IPS-15b (cell line): ENCODE results near the gene SPATA31A6.
"Not testable (repeated sequence)": the region's sequence is repeated elsewhere in the genome, so short reads cannot be mapped to it uniquely, and the experiment has no call there.

Source experiments
- H3K27me3 ChIP-seq: one replicate; pipeline ENCODE4 v1.6.1; 2013; ENCODE audit warnings: low read length; ENCODE audit not compliant: control insufficient read depth, insufficient read depth
- H3K36me3 ChIP-seq: one replicate; pipeline ENCODE4 v1.6.1; 2013; ENCODE audit warnings: low read length; ENCODE audit not compliant: control insufficient read depth, insufficient read depth
- H3K4me1 ChIP-seq: one replicate; pipeline ENCODE4 v1.6.1; 2013; ENCODE audit warnings: mild to moderate bottlenecking, low read length; ENCODE audit not compliant: control insufficient read depth, insufficient read depth
- H3K4me3 ChIP-seq: one replicate; pipeline ENCODE4 v1.5.1; 2013; ENCODE audit warnings: low read depth, low read length
- H3K9ac ChIP-seq: one replicate; pipeline ENCODE4 v1.6.1; 2013; ENCODE audit warnings: low read depth, mild to moderate bottlenecking, low read length
- H3K9me3 ChIP-seq: one replicate; pipeline ENCODE4 v1.6.1; 2013; ENCODE audit warnings: mild to moderate bottlenecking, low read length; ENCODE audit not compliant: control insufficient read depth, insufficient read depth

SPATA31A6 gene

DNA sequence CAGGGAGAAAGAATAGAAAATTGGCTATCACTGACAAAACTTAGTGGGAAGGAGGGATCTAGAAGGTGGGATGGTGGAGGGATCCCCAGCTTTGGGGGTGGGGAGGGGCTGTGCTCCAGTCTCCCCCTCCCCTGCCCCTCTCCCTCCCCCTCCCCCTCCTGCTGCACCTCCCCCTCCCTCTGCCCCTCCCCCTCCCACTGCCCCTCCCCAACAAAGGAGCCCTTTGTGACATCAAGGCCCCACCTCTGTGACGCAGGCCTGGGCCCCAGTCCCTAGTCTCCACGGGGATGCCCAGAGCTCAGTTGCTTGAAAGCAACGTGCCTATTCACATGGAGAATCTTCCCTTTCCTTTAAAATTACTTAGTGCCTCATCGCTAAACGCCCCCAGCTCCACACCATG is at the start of gene SPATA31A6:
Gene SPATA31A6 (plus strand): TSS at position 301 of the 400 bp plus-strand sequence. CDS start 29 bp downstream, at position 330.
- not testable (repeated sequence) for H3K36me3 ChIP-seq

DNA sequence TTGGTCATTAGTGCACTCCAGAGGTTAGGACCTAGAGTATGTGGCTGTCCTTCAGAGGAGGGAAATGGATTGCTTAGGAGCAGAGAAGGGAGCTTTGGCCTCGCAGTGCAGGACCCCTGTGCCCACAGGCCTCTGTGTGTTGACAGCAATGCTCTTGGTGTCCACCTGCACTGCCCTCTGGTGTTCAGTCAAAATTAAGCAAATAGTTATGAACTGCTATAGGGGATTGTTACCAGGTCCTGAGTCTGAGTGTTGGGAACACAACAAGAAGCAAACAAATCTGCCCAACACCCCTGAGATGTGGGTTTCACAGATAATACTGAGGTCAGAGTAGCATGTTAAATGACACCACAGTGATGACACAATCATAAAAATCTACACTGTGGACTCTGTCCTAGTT is 23.2 kb upstream of the SPATA31A6 start:
- H3K9ac ChIP-seq, H3K9me3 ChIP-seq, H3K27me3 ChIP-seq, H3K36me3 ChIP-seq, H3K4me1 ChIP-seq, H3K4me3 ChIP-seq: not testable (repeated sequence)

More for the DNA sequence above, at the start of gene SPATA31A6:
- H3K9ac ChIP-seq, H3K4me1 ChIP-seq, H3K9me3 ChIP-seq, H3K27me3 ChIP-seq, H3K4me3 ChIP-seq: not testable (repeated sequence)

GRCh38 chr9:42219861-42220260 is 36.4 kb downstream of the SPATA31A6 start:
- H3K4me1 ChIP-seq, H3K9ac ChIP-seq, H3K9me3 ChIP-seq, H3K27me3 ChIP-seq, H3K4me3 ChIP-seq, H3K36me3 ChIP-seq: not testable (repeated sequence)

- H3K36me3 ChIP-seq, H3K27me3 ChIP-seq, H3K9ac ChIP-seq, H3K4me1 ChIP-seq, H3K4me3 ChIP-seq, H3K9me3 ChIP-seq: not testable (repeated sequence)
Observed at GRCh38 chr9:42223230-42223629, 39.8 kb downstream of the SPATA31A6 start.

- H3K9ac ChIP-seq, H3K27me3 ChIP-seq, H3K9me3 ChIP-seq, H3K36me3 ChIP-seq, H3K4me1 ChIP-seq, H3K4me3 ChIP-seq: not testable (repeated sequence)
Observed at GRCh38 chr9:42233031-42233430, 49.6 kb downstream of the SPATA31A6 start.

DNA sequence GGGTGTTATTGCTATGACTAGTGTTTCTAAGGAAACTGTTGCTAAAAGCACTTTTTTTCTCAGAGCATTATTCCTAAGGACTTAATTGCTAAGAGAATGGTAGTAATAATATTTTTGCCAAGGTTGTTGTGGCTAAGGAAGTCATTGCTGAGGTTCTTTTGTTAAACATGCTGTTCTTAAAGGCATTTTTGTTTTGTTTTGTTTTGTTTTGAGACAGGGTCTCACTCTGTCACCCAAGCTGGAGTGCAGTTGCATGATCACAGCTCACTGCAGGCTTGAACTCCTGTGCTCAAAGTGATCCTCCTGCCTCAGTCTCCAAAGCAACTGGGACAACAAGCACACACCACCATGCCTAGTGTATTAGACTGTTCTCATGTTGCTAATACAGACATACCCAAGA is 51.2 kb downstream of the SPATA31A6 start:
- not testable (repeated sequence) for H3K9me3 ChIP-seq, H3K4me1 ChIP-seq, H3K36me3 ChIP-seq, H3K27me3 ChIP-seq, H3K9ac ChIP-seq, H3K4me3 ChIP-seq

DNA sequence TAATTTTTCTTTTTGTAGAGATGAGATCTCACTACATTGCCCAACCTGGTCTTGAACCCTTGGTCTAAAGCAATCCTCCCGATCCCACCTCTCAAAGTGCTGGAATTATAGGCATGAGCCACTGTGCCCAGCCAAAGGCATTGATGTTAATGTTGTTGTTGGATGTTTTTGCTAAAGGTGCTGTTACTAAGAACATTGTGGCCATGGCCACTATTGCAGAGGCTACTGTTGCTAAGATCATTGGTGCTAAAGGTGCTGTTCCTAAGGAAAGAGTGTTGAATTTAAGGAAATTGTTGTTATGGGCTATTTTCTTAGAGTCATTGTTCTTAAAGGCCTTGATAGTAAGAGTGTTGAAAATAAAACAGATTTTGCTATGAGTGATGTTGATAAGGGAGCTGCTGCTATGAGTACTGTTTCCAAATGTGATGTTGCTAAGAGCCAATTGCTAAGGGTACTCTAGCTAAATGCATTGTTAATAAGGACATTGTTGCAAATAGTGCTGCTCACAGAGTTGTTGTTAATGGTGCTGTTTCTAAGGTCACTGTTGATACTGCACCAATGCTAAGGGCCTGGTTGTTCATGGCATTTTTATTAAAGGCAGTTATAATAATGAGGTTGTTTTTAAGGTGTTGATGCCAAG is 52.0 kb downstream of the SPATA31A6 start:
- not testable (repeated sequence) for H3K36me3 ChIP-seq, H3K4me1 ChIP-seq, H3K9me3 ChIP-seq, H3K27me3 ChIP-seq, H3K9ac ChIP-seq, H3K4me3 ChIP-seq

DNA sequence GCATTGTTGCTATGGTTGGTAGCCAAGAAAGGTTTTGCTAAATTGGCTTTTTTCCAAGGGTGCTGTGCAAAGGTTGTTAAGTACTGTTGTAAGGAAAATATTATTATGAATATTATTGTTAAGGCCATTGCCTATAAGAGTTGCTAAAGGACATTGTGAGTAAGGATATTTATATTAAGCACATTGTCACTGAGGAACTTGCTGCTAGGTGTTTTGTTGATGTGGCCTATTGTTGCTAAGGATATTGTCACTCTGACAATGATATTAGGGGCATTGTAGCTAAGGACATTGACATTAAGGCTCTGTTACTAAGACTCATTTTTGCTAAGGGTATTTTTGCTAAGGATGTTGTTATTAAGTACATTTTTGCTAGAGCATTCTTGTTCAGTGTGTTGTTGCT is 52.6 kb downstream of the SPATA31A6 start:
- H3K4me1 ChIP-seq, H3K36me3 ChIP-seq, H3K9me3 ChIP-seq, H3K27me3 ChIP-seq, H3K4me3 ChIP-seq, H3K9ac ChIP-seq: not testable (repeated sequence)

GRCh38 chr9:42237381-42237780 is 53.9 kb downstream of the SPATA31A6 start:
- H3K27me3 ChIP-seq, H3K9me3 ChIP-seq, H3K4me1 ChIP-seq, H3K36me3 ChIP-seq, H3K9ac ChIP-seq, H3K4me3 ChIP-seq: not testable (repeated sequence)

- not testable (repeated sequence) for H3K4me3 ChIP-seq, H3K9me3 ChIP-seq, H3K9ac ChIP-seq, H3K27me3 ChIP-seq, H3K36me3 ChIP-seq, H3K4me1 ChIP-seq
Observed at GRCh38 chr9:42238862-42239261, 55.4 kb downstream of the SPATA31A6 start.
